OCI-LY7 (cell line): ENCODE data around the gene CCDC12. TPM values are rescaled to one million over a fixed set of nuclear protein-coding genes. Genes with fewer than 3 reads are reported as not detected.

Source experiments
- BruUV-seq: library from RNA; stranded (reverse); fragments of 400-500 nt; replicated peaks from 2 replicates; lab custom pipeline; 2021; lab: Mats Ljungman, UMichigan
- CTCF ChIA-PET: fragments of 300-600 bp; sonication (Branson Sonifier 250); formaldehyde crosslinking; loops from one replicate; lab custom pipeline; 2022; ENCODE audit warnings: antibody characterized with exemption; ENCODE audit not compliant: unreplicated experiment; lab: Charles Lee
- POLR2A ChIA-PET: fragments of 300-600 bp; sonication (Branson Sonifier 250); formaldehyde crosslinking; loops from one replicate; lab custom pipeline; 2022; ENCODE audit warnings: antibody characterized with exemption; lab: Charles Lee
- DNase-seq: peaks from one replicate; pipeline ENCODE4 v3.0.0-alpha.2; 2015; ENCODE audit warnings: low spot score
- H2AFZ ChIP-seq: fragments of 200-600 bp; sonication (generic), shearing (Covaris generic); 2 replicates; pipeline ENCODE4 v1.6.1; 2014; ENCODE audit warnings: mild to moderate bottlenecking, antibody characterized with exemption, low read length, moderate library complexity
- H3K27ac ChIP-seq: fragments of 200-600 bp; sonication (generic); 2 replicates; pipeline ENCODE4 v1.5.1; 2014; ENCODE audit warnings: mixed run types, low read depth, mild to moderate bottlenecking, moderate library complexity, low read length, inconsistent platforms; ENCODE audit not compliant: poor library complexity, severe bottlenecking
- H3K36me3 ChIP-seq: fragments of 200-600 bp; sonication (generic); 2 replicates; pipeline ENCODE4 v1.6.1; 2014; ENCODE audit warnings: mild to moderate bottlenecking, antibody characterized with exemption, low read length, moderate library complexity, mixed read lengths; ENCODE audit not compliant: insufficient read depth
- H3K4me1 ChIP-seq: fragments of 200-600 bp; sonication (generic); 2 replicates; pipeline ENCODE4 v1.5.1; 2014; ENCODE audit warnings: mild to moderate bottlenecking, low read length; ENCODE audit not compliant: insufficient read depth, poor library complexity, severe bottlenecking
- H3K4me2 ChIP-seq: fragments of 200-600 bp; sonication (generic); 2 replicates; pipeline ENCODE4 v1.6.1; 2014; ENCODE audit warnings: mild to moderate bottlenecking, low read length
- H3K4me3 ChIP-seq: fragments of 200-600 bp; sonication (generic); 2 replicates; pipeline ENCODE4 v1.5.1; 2014; ENCODE audit warnings: mild to moderate bottlenecking, low read depth, low read length; ENCODE audit not compliant: poor library complexity, severe bottlenecking
- H3K79me2 ChIP-seq: fragments of 200-600 bp; sonication (generic); 2 replicates; pipeline ENCODE4 v1.6.1; 2016; ENCODE audit warnings: low read depth, mild to moderate bottlenecking, low read length, moderate library complexity, mixed read lengths; ENCODE audit not compliant: insufficient read depth
- H3K9me2 ChIP-seq: fragments of 200-600 bp; sonication (generic); 2 replicates; pipeline ENCODE4 v1.6.1; 2016; ENCODE audit warnings: mild to moderate bottlenecking, low read length, mixed read lengths; ENCODE audit not compliant: insufficient read depth
- H3K9me3 ChIP-seq: fragments of 200-600 bp; sonication (generic); 2 replicates; pipeline ENCODE4 v1.6.1; 2014; ENCODE audit warnings: mild to moderate bottlenecking, mixed run types, low read length, mixed read lengths
- H4K20me1 ChIP-seq: fragments of 200-600 bp; sonication (generic); 2 replicates; pipeline ENCODE4 v1.6.1; 2014; ENCODE audit warnings: mild to moderate bottlenecking, antibody characterized with exemption, low read length, moderate library complexity, mixed read lengths; ENCODE audit not compliant: insufficient read depth
- EZH2phosphoT487 ChIP-seq: fragments of 200-600 bp; sonication (generic); IDR thresholded peaks from 2 replicates; pipeline ENCODE4 v1.6.1; 2018; ENCODE audit warnings: low read depth, borderline replicate concordance, mild to moderate bottlenecking, mixed run types, antibody characterized with exemption, low read length, moderate library complexity, mixed read lengths
- intact Hi-C: fragments of 100-400 bp; cut with micrococcal nuclease; formaldehyde crosslinking; loops from one replicate; pipeline ENCODE4 v1.10.0; 2022; ENCODE audit not compliant: unreplicated experiment
- total RNA-seq, 2 experiments: library from RNA; depleted of rRNA in 1 of 2; stranded (reverse); fragments of >200 nt in 1 of 2; shearing (Covaris generic) in 1 of 2; gene quantifications; 2 replicates each; pipeline ENCODE4 v1.2.3, GENCODE V29; 2014 to 2022
- TF ChIP-seq, protein P1 (sequence below): fragments of 200-600 bp; sonication (generic); conservative IDR thresholded peaks from 2 replicates; pipeline ENCODE4 v1.5.1; 2014; ENCODE audit warnings: mild to moderate bottlenecking, antibody characterized with exemption, low read length, moderate library complexity, mixed read lengths

CCDC12 gene
- total RNA-seq, 2 experiments from 2014 or later: 74.9 to 116 TPM

DNA sequence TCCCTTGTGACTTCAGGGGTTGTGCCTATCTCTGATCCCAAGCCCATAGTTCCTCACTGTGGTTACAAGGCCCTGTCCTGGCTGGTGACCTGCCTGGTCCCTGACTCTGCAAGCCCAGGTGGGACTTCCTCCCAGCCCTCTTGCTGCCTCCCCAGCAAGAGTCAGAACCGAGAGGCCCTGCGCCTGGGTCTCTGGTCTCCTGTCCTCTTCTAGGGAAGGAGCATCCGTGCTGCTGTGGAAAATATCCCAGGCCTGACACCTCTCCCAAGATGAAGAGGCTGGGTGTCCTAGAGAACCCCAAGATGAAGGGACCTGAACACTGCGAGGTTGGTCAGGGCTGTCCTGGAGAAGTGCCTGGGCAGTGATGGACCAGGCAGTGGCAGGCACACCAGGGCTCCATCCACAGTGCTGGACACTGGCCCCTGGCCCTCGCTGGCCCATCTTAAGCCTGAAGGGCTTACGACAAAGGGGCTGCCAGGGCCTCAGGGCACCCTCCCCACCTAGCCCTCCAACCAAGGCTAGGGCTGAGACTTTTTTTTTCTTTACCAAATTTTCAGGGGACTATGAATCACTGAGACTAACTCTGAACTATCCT, 66.3 kb downstream of the CCDC12 start:
- Histone ChIP-seq H3K36me3 (peaks cover 2% of the 10 kb centered on the region; the same call in 1 of the 2 replicates), H3K79me2 (no peaks in the 10 kb centered on the region), H3K4me3 (no peak overlapping the region), H3K27ac (no peak overlapping the region), H3K4me1 (peaks cover 11% of the 10 kb centered on the region), H4K20me1 (no peaks in the 10 kb centered on the region), H2AFZ (no peak overlapping the region), H3K9me2 (no peaks in the 10 kb centered on the region), H3K9me3 (no peaks in the 10 kb centered on the region), H3K4me2 (0 out of 2 replicates have a peak overlapping the region, but pooled peaks have one; percentile 29)
- no peak for TF ChIP-seq EZH2phosphoT487
- TF ChIP-seq, protein P1, sequence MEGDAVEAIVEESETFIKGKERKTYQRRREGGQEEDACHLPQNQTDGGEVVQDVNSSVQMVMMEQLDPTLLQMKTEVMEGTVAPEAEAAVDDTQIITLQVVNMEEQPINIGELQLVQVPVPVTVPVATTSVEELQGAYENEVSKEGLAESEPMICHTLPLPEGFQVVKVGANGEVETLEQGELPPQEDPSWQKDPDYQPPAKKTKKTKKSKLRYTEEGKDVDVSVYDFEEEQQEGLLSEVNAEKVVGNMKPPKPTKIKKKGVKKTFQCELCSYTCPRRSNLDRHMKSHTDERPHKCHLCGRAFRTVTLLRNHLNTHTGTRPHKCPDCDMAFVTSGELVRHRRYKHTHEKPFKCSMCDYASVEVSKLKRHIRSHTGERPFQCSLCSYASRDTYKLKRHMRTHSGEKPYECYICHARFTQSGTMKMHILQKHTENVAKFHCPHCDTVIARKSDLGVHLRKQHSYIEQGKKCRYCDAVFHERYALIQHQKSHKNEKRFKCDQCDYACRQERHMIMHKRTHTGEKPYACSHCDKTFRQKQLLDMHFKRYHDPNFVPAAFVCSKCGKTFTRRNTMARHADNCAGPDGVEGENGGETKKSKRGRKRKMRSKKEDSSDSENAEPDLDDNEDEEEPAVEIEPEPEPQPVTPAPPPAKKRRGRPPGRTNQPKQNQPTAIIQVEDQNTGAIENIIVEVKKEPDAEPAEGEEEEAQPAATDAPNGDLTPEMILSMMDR: no peak
- DNase-seq: no peak
- CTCF ChIA-PET: no interaction called here
- POLR2A ChIA-PET: no interaction called here
- BruUV-seq: no TSS peak
- intact Hi-C loops: no loop called here

DNA sequence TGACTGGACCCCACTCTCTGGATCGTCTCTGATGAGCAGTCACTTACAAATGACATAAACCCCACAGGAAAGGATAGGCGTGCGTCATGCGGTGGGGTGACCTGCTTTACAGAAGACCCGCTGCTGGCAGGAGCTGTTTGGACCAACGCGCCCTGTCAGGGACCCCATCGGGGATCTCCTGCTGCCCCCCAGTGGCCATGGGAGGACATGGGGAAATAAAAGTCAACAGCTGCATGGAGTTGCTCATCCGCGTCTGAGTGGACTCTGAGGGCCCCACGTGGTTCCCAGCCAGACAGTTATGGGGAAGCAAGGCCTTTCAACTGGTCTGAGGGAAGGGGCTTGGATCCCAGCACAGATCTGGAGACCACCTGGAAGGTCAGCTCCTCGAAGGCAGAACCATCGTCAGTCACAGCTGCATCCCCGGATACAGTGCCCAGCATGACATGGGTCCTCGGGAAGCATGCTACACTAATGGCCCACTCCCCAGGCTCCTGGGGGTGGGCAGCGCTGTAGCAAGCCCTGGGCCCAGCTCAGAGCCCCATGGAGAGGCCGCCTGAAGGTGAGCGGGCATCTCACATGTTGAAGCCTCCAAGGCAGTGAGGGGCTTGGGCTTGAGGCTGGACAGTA, 66.9 kb downstream of the CCDC12 start:
- Histone ChIP-seq H3K27ac (no peak overlapping the region), H3K79me2 (no peaks in the 10 kb centered on the region), H3K4me3 (no peak overlapping the region), H2AFZ (no peak overlapping the region), H3K4me2 (peak overlapping the region; percentile 29; the same call in 1 of the 2 replicates), H3K9me3 (no peaks in the 10 kb centered on the region), H4K20me1 (no peaks in the 10 kb centered on the region), H3K36me3 (no peaks in the 10 kb centered on the region), H3K4me1 (peaks cover 11% of the 10 kb centered on the region), H3K9me2 (no peaks in the 10 kb centered on the region)
- CTCF ChIA-PET: no interaction called here
- BruUV-seq: no TSS peak
- peak; percentile 85 for DNase-seq
- intact Hi-C loops: loop anchor here (1.0 kb wide), 1 partner anchor 43 kb away; no protein-coding TSS in a partner anchor
- TF ChIP-seq, protein P1: peak; percentile 87
- no peak for TF ChIP-seq EZH2phosphoT487
- POLR2A ChIA-PET: no interaction called here

DNA sequence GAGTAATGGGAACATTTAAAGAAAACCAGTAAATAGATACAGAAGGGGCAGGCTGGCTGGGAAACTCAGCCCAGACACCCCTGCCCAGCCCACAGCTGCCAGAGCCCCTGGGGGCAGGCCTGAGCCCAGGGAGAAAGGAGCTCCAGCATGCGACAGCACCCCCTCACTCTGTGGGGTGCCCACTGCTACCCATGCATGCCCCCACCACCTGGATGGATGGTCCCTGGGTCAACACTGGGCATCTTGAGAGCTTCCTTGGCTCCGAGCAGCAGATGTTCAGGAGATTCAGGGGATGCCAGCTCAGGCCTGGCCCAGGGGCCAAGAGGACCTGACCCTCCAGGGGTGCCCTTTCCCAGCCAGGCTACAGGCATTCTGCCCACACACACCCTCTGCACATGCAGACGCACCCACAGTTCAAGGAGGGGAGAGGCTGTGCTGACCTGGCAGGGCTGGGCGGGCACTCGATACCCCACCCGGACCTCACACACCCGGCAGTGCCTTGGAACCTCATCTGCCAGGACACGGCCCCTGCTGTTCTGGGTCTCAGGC, 67.5 kb downstream of the CCDC12 start:
- H3K79me2 ChIP-seq: no peaks in the 10 kb centered on the region

More for the DNA sequence above, 67.5 kb downstream of the CCDC12 start:
- H3K36me3 ChIP-seq: no peaks in the 10 kb centered on the region
- no peak overlapping the region for H3K4me3 ChIP-seq
- POLR2A ChIA-PET: no interaction called here
- no peak overlapping the region for H2AFZ ChIP-seq
- DNase-seq: no peak
- H4K20me1 ChIP-seq: no peaks in the 10 kb centered on the region
- no TSS peak for BruUV-seq
- peak overlapping the region; percentile 29; the same call in 1 of the 2 replicates for H3K4me2 ChIP-seq
- CTCF ChIA-PET: no interaction called here
- H3K4me1 ChIP-seq: peaks cover 11% of the 10 kb centered on the region
- H3K27ac ChIP-seq: no peak overlapping the region
- no peaks in the 10 kb centered on the region for H3K9me2 ChIP-seq
- no peaks in the 10 kb centered on the region for H3K9me3 ChIP-seq
- intact Hi-C loops: loop anchor here (1.0 kb wide), 1 partner anchor 43 kb away; no protein-coding TSS in a partner anchor
- TF ChIP-seq EZH2phosphoT487: no peak
- TF ChIP-seq, protein P1: no peak
